Measurements from ENCODE around the gene PRAMEF14.
"Not testable (repeated sequence)": the region's sequence is repeated elsewhere in the genome, so short reads cannot be mapped to it uniquely, and the experiment has no call there.

DNA sequence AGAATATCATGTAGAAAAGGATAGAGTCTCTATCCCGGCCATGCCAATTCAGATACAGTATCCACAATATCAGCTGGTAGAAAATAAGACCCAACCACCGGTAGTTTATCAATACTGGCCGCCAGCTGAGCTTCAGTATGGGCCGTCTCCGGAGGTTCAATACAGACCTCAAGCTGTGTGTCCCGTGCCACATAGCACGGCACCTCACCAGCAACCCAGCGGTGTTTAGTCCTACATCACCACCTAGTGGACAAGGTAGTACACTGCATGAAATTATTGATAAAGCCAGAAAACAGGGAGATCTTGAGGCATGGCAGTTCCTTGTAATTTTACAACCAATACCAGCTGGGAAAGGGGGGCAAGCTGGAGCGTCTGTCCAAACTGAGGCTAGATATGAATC lies 7.5 kb upstream of the PRAMEF14 start:
- not testable (repeated sequence) for TF ChIP-seq POLR2A, CTCF (IDR thresholded peaks at IDR 0.05)
